Non-pigmented ciliary epithelial cell (primary cell): Measurements from ENCODE around the gene COL6A2.
"Not testable (repeated sequence)": the region's sequence is repeated elsewhere in the genome, so short reads cannot be mapped to it uniquely, and the experiment has no call there.

Experiments
- DNase-seq: peaks from one replicate; pipeline ENCODE4 v3.0.0-alpha.2; 2010; ENCODE audit warnings: low read depth

COL6A2 gene

GRCh38 chr21:46156678-46157077 lies 58.8 kb downstream of the COL6A2 start:
- no peak for DNase-seq

- no peak for DNase-seq
Observed at GRCh38 chr21:46157396-46157986, 59.6 kb downstream of the COL6A2 start.

- no peak for DNase-seq
Observed at GRCh38 chr21:46157987-46158451, 60.1 kb downstream of the COL6A2 start.

- DNase-seq: no peak
Observed at GRCh38 chr21:46158666-46159300, 60.9 kb downstream of the COL6A2 start.

GRCh38 chr21:46159390-46159789 lies 61.5 kb downstream of the COL6A2 start:
- DNase-seq: no peak

- no peak for DNase-seq
Observed at GRCh38 chr21:46159841-46160656, 62.1 kb downstream of the COL6A2 start.

GRCh38 chr21:46160657-46160906 lies 62.7 kb downstream of the COL6A2 start:
- no peak for DNase-seq

- DNase-seq: no peak
Observed at GRCh38 chr21:46160907-46161632, 63.2 kb downstream of the COL6A2 start.

- no peak for DNase-seq
Observed at GRCh38 chr21:46161633-46162592, 64.0 kb downstream of the COL6A2 start.

- no peak for DNase-seq
Observed at GRCh38 chr21:46163380-46163779, 65.5 kb downstream of the COL6A2 start.

GRCh38 chr21:46165098-46165497 lies 67.2 kb downstream of the COL6A2 start:
- DNase-seq: no peak

GRCh38 chr21:46168238-46168637 lies 70.3 kb downstream of the COL6A2 start:
- no peak for DNase-seq

GRCh38 chr21:46168659-46169386 lies 70.9 kb downstream of the COL6A2 start:
- no peak for DNase-seq

GRCh38 chr21:46170436-46171193 lies 72.7 kb downstream of the COL6A2 start:
- not testable (repeated sequence) for DNase-seq

- no peak for DNase-seq
Observed at GRCh38 chr21:46171585-46171984, 73.7 kb downstream of the COL6A2 start.

GRCh38 chr21:46171996-46172862 lies 74.3 kb downstream of the COL6A2 start:
- DNase-seq: no peak

GRCh38 chr21:46172863-46173528 lies 75.1 kb downstream of the COL6A2 start:
- no peak for DNase-seq

- DNase-seq: no peak
Observed at GRCh38 chr21:46173573-46173972, 75.7 kb downstream of the COL6A2 start.
